NCI-H748 (cell line): ENCODE data around the gene MNX1.
A peak's percentile ranks its signal among the peaks of the same experiment; 100 is the strongest.

Source experiments
- DNase-seq: peaks from one replicate; lab custom pipeline; 2025; ENCODE audit not compliant: unreplicated experiment; lab: John Stamatoyannopoulos, UW

Gene MNX1

DNA sequence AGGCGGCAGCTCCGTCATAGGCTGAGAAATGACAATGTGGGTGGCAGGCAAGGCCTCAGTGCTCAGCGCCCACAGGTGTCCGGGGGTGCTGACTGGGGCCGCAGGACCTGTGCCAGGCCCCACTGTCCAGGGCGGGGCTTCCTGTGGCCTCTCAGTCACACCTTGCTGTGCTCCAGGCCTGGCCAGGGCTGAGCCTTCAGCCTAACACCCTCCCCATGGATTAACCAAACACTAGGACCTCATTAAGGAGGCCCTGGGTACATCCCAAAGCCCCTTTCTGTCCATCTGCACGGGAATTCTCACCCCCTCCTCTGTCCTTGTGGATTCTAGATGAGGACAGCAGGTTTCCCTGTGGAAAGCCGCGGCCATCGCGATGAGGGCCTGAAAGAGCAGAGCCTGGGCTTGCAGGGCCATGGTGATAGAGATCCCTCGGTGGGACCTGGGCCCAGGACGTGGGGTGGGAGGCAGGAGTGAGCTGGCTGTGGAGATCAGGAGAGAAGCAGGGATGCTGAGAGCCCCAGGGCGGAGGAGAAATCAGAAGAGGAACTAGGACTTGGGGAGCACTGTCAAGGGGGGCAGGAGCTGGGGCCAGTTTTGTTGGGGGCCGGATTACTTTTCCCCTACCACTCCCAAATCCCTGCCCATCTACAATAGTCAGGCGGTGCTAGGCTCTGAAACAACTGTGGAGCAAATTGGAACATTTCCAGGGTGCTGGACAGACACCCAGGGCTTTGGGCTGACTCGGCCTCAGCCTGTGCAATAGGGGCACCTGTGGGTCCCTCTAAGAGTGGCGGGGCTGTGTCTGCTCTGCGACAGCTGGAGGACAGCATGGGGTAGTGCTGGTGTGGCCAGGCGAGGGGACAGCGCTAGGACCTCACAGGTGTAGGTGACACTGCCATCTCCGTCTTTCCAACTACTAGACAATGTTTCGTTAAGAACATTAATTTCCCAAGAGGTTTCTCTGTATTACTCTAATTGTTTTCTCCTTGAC lies 23.3 kb upstream of the MNX1 start:
- DNase-seq: no peak

DNA sequence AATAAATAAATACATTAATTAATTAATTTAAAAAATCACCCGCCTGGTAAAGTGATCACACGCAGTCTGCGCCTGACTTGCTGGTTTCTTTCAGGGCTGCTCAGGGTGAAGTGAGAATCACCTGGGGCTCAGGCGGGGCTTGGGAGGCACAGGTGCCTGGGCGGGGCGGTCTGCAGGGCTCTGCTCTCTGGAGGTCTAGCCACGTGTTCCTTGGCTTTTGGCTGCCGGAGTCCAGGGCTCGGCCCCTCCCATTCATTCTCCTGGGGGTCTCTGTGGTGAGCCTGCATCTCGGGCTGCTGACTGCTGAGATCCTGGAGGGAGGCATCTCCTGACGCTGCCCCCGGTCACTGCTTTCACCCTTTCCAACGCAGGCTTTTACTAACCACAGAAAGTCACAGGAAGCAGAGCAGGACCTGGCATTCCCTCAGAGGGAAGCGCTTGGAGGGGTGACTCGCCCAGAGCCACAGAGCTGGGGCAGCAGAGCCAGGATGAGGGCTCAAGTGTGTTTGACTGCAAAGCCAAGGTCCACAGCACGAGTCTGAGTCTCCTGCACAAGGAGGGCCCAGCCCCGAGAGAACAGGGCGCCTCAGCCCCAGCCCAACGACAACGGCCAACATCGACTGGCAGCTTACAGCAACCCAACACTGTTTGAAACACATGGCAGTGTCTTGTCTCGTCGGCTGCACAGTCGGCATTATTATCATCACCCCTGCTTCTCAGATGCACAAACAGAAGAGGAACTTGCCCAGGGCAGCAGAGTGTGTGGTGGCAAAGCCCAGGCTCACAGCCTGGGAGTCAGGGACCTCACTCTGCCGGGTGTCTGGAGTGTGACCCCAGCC lies 22.4 kb upstream of the MNX1 start:
- no peak for DNase-seq

DNA sequence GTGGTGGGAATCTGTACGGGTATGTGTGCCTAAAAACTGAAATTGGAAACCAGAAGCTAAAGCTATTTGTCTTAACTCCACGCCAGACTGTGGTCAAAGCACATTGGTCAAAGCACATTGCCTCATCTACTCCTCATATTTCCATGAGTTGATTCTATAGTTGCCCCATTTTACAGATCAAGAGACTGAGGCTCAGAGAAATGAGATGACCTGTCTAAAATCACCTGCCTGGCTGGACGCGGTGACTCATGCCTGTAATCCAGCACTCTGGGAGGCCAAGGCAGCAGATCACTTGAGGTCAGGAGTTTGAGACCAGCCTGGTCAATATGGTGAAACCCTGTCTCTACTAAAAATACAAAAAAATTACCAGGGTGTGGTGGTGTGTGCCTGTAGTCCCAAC lies 21.7 kb upstream of the MNX1 start:
- no peak for DNase-seq

DNA sequence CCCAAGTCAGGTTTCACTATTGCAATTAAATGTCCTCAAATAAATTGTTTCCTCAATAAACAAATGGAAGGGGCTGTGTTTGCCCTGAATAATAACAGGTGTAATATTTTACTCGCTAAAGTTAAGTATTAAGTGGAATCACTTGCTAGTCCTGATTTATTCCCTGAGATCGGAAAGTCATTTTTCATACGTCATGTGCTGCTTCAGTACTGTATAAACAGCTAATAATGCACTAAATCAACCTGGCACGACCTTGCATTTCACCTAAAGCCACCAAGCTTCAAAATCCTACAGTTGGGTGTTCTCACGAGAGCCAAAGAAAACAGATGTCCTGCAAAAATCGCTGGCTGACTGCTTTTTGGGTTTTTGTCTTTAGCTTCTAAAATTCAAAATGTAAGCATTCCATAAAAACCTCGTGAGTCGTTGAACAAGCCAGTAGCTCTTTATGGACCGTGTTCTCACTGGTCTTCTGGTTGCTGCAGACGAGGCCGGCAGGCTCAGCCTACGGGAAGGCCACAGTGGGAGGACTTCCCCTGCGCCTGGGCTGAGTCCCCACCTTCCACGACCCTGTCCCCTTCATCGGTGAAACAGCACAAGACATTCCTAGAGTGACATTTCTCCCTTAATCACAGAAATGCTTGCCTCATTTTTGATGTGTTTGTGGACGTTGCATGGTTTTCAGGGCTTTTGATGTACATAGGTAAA lies 17.9 kb upstream of the MNX1 start:
- peak; percentile 54 for DNase-seq

DNA sequence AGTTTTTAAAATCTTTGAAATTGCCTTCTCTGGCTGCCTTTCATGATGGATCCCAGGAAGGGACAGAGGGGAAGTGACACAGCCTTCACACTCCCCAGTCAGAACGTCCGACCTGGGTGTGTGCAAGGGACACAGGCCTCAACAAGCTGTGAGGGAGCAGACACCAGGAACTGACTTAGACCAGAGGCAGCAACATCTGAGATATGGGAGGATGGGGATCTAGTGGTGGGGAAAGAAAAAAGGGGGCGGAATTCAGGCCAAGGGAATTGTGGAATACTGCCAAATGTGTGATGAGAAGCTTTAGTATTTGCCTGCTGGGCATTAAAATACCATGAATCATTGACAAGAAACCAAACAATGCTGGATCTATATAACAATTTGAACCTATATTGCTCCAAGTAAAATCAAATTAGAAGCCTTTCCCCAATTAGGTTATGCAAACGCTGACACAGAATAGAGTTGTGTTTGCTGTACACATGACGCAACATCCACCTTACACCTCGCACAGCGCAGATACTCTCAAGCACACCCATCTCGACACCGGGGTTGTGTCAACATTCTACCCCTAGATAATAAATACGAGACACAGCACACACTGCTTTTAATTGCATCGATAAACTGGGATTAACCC lies 17.2 kb upstream of the MNX1 start:
- DNase-seq: peak; percentile 92

DNA sequence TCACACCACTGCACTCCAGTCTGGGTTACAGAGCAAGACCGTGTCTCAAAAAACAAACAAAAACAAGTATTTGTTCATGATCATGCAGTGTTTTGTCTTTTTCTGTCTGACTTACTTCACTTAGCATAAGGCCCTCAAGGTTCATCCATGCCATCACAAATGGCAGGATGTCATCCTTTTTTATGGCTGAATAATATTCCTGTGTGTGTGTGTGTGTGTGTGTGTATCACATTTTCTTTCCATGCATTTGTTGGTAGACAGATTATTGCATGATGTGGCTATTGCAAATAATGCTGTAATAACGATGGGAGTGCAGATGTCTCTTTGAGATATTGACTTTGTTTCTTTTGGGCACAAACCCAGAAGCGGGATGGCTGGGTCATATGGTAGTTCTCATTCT lies 14.3 kb upstream of the MNX1 start:
- DNase-seq: no peak

DNA sequence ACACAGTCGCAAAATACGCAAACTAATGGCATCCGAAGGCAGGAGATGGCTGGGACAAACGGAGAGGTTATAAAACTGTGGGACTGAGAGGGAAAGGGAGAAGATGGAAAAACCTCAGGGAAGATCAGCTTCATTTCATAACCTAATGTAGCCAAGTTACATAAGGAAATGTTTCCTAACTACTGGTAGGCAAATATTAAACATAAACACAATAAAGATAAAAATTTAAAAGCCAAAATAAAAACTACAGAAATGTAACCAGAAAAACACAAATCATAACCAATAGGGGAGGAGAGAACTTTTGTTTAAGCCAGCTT lies 13.1 kb upstream of the MNX1 start:
- no peak for DNase-seq

DNA sequence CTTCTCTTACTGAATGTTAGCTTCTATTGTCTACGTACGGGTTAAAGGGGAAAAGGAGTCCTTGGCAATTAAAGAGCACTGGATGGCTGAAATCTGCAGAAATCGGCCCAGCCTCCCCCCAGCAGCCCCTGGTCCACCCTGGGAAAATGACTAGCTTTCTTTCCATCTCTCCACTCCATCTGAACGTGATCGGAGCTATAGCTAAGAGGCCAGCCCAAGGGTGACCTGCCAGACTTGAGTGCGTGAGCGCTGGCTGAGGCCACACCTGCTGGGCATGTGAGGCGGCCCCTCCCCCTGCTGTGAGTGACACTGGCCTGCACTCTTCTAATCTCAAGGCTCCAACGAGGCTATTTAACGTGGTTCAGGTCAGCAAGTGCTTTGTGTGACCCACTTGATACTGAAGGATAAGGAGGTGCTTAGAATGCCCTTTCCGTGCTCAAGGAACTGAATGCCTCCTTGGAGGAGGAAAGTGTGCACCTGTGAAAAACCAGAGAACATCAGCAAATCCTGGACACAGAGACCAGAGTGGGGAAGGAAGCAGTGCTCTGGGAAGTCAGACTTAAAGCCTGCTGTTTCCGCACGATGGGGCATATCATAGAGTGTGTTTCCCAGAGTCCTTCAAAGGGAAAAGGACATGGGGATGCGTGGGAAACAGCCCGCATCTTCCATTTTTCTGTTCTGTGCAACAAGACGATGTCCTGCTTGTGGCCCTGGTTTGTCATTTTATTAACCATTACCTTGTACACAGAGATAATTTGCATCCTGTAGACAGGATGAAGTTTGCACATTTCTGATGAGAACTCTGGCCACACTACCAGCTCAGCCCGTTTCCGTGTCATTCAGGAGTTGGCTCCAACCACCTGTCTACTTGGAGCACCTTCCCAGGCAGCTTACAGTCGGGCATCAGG lies 12.5 kb upstream of the MNX1 start:
- DNase-seq: peak; percentile 43

DNA sequence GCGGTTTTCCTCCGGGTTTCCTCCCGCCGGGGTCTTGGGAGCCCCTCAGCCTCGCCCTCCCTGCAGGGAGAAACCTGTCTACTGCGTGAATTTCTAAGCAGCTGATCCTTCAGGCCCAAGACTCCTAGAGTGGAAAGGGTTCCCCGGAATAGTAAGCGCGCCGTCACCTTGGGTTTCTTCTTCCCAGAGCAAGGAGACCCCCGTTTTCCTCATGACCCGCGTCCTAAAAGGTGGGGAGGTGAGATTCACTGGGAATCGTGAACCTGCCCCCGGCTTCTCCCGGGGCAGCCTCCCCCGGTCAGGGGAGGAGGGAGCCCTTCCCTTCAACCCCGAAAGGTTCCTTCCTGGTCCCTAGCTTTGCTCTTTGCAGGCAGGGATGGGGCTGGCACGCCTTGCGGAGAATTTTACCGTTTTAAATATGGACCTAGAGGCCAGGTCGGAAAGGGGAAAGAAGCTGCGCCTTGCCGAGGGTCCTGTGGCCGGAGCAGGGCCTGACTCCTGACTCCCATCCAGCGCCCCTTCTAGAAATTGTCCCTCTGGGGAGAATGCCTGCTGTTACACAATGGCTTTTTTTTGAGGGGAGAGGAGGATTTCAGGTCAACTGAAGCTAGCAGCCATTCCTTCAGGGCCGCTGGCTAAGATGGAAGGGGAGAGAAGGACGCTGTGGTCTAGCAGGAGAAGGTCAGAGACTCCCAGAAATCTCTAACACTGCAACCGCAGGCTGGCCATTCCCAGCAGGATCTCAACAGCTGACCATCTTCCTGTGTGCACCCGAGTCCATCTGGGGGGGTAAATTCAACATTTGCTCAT lies 11.6 kb upstream of the MNX1 start:
- no peak for DNase-seq

DNA sequence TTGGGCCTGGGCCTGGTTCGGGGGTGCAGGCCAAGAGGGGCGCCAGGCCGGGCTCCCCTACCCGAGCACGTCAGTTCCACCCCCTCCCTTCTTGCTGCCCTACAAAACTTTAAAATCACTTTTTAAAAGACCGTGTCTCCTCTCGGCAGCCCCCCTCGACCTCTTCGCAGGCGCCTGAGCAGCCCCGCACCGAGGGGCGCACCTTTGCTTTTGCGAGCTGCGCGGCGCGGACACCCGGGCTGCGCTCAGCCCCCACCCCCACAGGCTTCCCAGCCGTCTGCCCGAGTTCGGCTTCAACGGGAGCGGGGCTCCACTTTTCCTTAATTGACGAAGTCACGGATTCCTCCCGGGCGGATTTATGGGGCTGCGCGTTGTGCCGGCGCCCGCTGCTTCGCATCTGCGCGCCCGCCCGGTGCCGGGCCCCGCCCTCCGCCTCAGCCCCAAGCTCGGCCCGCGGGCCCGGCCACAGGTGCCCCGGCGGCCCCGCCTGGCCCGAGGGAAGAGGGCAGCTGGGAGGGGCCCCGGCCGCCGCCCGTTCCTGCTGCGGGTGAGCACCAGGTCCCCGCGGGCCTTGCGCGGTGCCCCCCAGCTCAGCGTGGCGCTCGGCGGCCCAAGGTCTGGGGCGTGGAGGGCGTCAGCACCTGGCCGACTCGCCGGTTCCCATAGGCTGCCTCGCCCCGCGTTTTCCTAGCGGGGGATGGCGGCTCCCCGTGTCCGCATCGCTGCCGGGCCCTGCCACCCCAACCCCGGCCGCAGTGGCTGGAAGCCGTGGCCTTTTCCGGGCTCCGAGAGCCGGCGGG lies 10.8 kb upstream of the MNX1 start:
- DNase-seq: peak; percentile 62

DNA sequence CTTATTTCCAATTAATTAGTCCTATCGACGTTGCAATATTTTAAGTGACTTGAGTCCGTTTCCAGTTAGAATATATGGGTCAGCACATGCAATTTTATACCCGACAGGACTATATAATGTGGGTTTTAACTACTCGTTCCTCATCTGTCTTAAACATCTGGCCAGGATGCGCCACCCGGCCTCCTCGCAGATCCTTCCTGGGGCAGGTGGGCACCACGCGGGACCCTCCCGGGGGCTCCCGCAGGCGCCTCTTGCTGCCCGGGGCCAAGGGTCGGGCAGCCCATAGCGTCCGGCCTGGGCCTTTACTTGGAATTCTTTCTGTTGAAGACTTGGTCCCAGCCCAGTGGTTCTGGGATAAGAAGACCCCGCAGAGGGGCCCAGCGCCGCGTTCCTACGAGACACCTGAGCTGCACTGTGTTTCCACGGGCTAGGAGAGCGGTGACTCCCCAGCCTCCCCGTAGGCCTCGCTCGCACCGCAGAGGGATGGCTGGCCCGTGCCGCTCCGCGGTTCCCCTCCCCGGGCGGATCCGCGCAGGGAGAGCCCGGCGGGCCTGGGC lies 10.1 kb upstream of the MNX1 start:
- DNase-seq: no peak

DNA sequence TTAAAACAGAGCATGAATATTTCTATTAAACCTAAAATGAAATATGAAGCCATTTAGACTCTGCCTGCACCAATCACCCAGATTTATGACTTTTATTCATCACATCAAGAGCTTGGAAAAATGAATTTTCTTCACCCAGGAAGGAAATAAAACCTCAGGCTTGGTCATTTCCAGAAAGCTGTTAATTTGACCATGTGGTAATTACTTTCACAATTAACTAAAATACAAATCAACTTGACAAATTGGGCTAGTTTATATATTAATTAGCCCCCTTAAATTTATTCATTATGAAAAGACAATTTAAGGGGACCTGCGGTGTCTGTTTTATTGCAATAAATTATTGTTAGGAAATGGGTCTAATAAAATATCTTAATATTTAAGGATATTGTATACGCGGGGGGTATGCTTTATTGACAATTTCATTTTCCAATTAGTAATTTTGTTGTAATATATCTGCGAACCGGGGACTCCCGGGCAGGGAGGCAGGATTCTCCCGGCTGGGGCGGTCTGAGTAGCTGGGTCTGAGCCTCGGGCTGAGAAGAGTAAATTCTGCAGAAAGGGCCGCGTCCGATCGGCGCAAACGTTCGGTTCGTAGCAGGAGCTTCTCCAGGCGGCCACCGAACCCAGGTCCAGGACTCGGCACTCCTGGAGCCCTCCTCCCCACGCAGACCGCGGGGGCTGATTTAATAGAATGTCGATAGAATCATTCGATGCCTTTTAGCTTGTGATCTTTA lies 9.4 kb upstream of the MNX1 start:
- DNase-seq: no peak

DNA sequence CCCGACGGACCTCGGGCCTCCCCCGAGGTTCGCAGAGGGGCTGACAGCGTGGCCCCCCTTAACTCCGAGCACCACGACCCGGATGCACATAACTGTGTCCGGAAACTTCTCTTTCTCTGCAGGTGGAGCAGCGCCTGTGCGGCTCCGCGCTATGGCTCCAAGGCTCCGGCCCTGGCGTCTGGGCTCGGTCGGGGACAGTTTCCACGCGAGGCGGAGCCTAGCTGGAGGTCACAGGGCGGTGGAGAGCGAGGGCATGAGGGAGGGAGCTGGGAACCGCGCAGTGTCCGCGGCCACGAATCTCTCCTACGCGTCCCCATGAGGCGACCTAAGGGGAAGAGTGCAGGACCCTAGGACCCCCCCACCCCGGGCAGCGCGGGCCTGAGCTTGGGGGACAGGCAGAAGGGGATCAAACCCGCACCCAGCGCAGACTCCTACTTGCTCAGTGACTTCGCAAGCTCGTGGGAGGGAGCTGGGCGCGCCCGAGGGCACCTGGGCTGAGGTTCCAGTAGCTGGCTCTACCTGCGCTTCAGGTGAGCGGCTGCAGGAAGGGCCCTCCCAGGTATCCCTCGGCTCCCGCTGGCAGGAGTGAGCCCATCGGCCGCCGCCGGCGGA lies 8.6 kb upstream of the MNX1 start:
- DNase-seq: peak; percentile 50

DNA sequence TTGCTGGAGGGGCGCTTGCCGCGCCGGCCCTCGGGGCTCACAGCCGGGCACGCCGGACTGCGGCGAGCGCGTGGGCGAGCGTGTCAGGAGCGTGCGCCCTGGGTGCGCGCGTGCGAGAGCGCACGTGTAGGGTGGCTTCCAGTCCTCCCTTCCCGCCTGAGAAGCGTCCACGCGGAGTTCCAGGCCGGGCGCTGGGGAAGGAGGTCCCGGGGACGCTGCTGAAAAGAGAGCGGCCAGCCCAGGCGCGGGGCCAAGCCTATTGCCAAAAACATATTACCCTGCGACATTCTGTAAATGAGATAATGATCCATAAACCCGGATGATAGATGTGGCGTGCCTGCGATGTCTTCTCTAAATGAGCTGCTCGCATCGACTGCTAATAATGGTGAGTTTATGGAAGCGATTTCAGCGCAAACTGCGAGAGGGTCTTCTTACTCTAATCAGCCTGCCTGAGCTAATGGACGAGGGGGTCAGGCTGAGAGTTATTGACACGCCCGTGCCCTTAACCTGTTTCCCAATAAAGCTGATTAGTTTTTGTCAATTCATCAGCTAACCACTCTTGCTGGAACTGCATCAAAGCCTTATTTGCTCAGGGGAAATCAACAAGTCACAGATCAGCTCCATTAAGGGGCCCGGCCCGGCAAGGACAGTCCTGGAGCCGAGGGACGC lies 8.0 kb upstream of the MNX1 start:
- no peak for DNase-seq

DNA sequence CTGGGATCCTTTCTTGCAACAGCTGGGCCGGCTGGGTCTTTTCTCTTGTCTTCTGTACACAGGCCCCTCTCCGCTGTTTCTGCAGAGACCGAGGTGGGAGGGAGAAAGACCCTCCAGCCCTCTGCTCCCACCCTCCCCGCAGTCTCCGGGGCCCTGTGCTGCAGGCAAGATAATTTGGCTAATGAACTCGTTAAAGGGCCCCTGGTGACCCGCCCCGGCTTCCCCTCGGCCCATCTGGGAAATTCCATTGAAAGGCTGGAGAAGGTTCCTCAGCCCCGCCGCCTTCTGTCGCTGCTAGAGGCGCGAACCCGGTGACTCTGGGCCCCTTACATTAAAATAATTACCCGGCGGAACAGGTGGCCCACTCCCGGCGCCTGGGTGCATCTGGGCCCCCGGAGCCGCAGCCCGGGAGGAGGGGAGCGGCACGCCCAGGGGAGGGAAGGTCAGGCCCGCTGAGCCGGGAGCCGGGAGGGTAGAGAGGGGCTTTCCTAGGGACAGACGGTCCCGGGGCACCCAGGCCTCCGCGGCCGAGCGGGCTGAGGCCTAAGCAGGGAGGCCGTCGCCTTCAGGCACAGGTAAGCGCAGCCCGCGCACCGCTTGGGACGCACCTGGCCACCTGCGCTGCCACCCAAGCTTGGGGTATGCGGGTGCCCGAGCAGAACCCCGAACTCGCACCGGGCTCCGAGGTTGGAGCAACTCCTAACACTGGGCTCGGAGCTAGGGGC lies 7.3 kb upstream of the MNX1 start:
- DNase-seq: no peak

DNA sequence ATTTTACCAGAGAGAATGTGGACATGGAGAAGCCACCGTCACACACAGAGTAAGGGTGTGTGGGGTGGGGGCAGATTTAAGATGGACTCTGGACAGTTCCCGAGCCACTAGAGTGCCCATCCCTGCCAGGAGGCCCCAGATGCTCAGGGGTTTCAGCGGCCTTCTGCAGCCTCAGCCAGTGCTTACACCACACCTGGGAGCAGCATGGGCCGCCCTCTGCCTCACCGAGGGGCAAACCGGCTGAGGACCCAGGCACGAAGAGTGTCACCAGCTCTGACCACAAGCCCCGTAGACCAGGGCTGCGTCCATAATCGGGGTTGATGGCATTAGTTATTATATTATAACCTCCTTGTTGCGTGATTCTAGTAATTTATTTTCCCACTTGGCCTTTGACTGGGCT lies 6.7 kb upstream of the MNX1 start:
- no peak for DNase-seq
